Measurements from ENCODE around the gene C5orf34.
"Not testable (repeated sequence)": the region's sequence is repeated elsewhere in the genome, so short reads cannot be mapped to it uniquely, and the experiment has no call there.

C5orf34 gene

GRCh38 chr5:43551731-43552130 lies 36.8 kb upstream of the C5orf34 start:
- no peak overlapping the region for H2AFZ ChIP-seq (ENCODE audit: low read length)
- no peak overlapping the region for H3K4me2 ChIP-seq (ENCODE audit: low read depth, low read length)
- peaks cover 13% of the 10 kb centered on the region for H3K4me1 ChIP-seq (ENCODE audit: low read length)
- H3K79me2 ChIP-seq (ENCODE audit: low read length) = peaks cover 72% of the 10 kb centered on the region
- H3K9me2 ChIP-seq (replicated peaks; ENCODE audit: insufficient read depth, low read length) = no peaks in the 10 kb centered on the region
- H3K9me3 ChIP-seq (replicated peaks; ENCODE audit: insufficient read depth, low read length) = no peaks in the 10 kb centered on the region
- no peak overlapping the region for H3K27ac ChIP-seq (ENCODE audit: low read length)
- H3K9ac ChIP-seq (ENCODE audit: low read length) = no peak overlapping the region
- H4K20me1 ChIP-seq (ENCODE audit: insufficient read depth, low read length) = no peaks in the 10 kb centered on the region
- H3F3A ChIP-seq (ENCODE audit: insufficient read depth, low read length) = peaks cover 9% of the 10 kb centered on the region; the same call in 1 of the 2 replicates
- H3K4me3 ChIP-seq (ENCODE audit: low read length) = no peak overlapping the region
- H3K27me3 ChIP-seq (replicated peaks; ENCODE audit: insufficient read depth, low read length) = no peaks in the 10 kb centered on the region
- TF ChIP-seq EZH2 (optimal IDR thresholded peaks at IDR 0.05; ENCODE audit: low read depth, low read length) (no peak), CTCF (IDR thresholded peaks at IDR 0.05; ENCODE audit: low read length) (no peak), EZH2phosphoT487 (IDR thresholded peaks at IDR 0.05; ENCODE audit: low read length) (no peak)
- no peak for DNase-seq
- H3K36me3 ChIP-seq (replicated peaks; ENCODE audit: insufficient read depth, low read length) = no peaks in the 10 kb centered on the region; the same call in 1 of the 2 replicates

- not testable (repeated sequence) for H3K4me2 ChIP-seq (ENCODE audit: low read depth, low read length); H3K9me2 ChIP-seq (replicated peaks; ENCODE audit: insufficient read depth, low read length)
- H3K79me2 ChIP-seq (ENCODE audit: low read length) = peaks cover 53% of the 10 kb centered on the region
These were observed 34.3 kb upstream of the C5orf34 start for GRCh38 chr5:43549272-43549671.

GRCh38 chr5:43548358-43548757 lies 33.4 kb upstream of the C5orf34 start:
- no peaks in the 10 kb centered on the region for H3K9me3 ChIP-seq (replicated peaks; ENCODE audit: insufficient read depth, low read length)
- 0 out of 2 replicates have a peak, but pooled peaks cover 5% of the 10 kb centered on the region for H3K4me1 ChIP-seq (ENCODE audit: low read length)
- H3K79me2 ChIP-seq (ENCODE audit: low read length) = peaks cover 44% of the 10 kb centered on the region
- no peak overlapping the region for H3K9ac ChIP-seq (ENCODE audit: low read length)
- no peak overlapping the region for H2AFZ ChIP-seq (ENCODE audit: low read length)
- no peak for TF ChIP-seq EZH2phosphoT487 (IDR thresholded peaks at IDR 0.05; ENCODE audit: low read length)
- no peak for TF ChIP-seq CTCF (IDR thresholded peaks at IDR 0.05; ENCODE audit: low read length)
- no peak for TF ChIP-seq EZH2 (optimal IDR thresholded peaks at IDR 0.05; ENCODE audit: low read depth, low read length)
- H4K20me1 ChIP-seq (ENCODE audit: insufficient read depth, low read length) = no peaks in the 10 kb centered on the region
- H3K4me3 ChIP-seq (ENCODE audit: low read length) = no peak overlapping the region
- H3K27me3 ChIP-seq (replicated peaks; ENCODE audit: insufficient read depth, low read length) = no peaks in the 10 kb centered on the region
- no peak for DNase-seq
- H3K4me2 ChIP-seq (ENCODE audit: low read depth, low read length) = no peak overlapping the region
- no peaks in the 10 kb centered on the region; the same call in 1 of the 2 replicates for H3K36me3 ChIP-seq (replicated peaks; ENCODE audit: insufficient read depth, low read length)
- no peak overlapping the region for H3K27ac ChIP-seq (ENCODE audit: low read length)
- no peaks in the 10 kb centered on the region for H3K9me2 ChIP-seq (replicated peaks; ENCODE audit: insufficient read depth, low read length)
- H3F3A ChIP-seq (ENCODE audit: insufficient read depth, low read length) = no peaks in the 10 kb centered on the region

More at GRCh38 chr5:43549272-43549671, 34.3 kb upstream of the C5orf34 start:
- DNase-seq; H3K9me3 ChIP-seq (replicated peaks; ENCODE audit: insufficient read depth, low read length); H3K9ac ChIP-seq (ENCODE audit: low read length); H4K20me1 ChIP-seq (ENCODE audit: insufficient read depth, low read length); H2AFZ ChIP-seq (ENCODE audit: low read length); H3K27me3 ChIP-seq (replicated peaks; ENCODE audit: insufficient read depth, low read length); H3K36me3 ChIP-seq (replicated peaks; ENCODE audit: insufficient read depth, low read length); H3F3A ChIP-seq (ENCODE audit: insufficient read depth, low read length); H3K27ac ChIP-seq (ENCODE audit: low read length); H3K4me3 ChIP-seq (ENCODE audit: low read length); H3K4me1 ChIP-seq (ENCODE audit: low read length): not testable (repeated sequence)

DNA sequence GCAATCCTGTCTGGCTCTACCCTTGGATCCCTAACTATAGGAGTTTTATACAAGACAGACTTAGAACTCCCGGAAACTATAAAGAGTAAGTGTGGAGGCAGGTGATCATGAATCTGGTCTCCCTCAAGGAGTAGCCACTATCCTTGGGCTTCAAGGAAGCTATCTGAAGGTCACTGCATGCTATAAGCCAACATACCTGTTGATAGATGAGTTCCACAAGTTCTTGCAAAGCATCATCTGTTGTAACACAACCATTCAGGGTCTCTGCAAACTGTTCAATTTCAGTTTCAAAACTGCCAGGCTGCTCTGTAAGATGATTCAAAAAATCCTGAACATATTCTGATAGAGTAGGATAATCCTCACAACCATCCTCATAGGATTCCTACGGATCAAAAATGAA lies 32.6 kb upstream of the C5orf34 start:
- no peak for DNase-seq
- no peaks in the 10 kb centered on the region; the same call in 1 of the 2 replicates for H3K36me3 ChIP-seq (replicated peaks; ENCODE audit: insufficient read depth, low read length)
- H3K9me2 ChIP-seq (replicated peaks; ENCODE audit: insufficient read depth, low read length) = no peaks in the 10 kb centered on the region
- no peaks in the 10 kb centered on the region for H3K4me1 ChIP-seq (ENCODE audit: low read length)
- no peaks in the 10 kb centered on the region for H4K20me1 ChIP-seq (ENCODE audit: insufficient read depth, low read length)
- H3K79me2 ChIP-seq (ENCODE audit: low read length) = peaks cover 36% of the 10 kb centered on the region
- no peak overlapping the region for H3K4me2 ChIP-seq (ENCODE audit: low read depth, low read length)
- no peaks in the 10 kb centered on the region for H3K27me3 ChIP-seq (replicated peaks; ENCODE audit: insufficient read depth, low read length)
- H2AFZ ChIP-seq (ENCODE audit: low read length) = no peak overlapping the region
- H3K9ac ChIP-seq (ENCODE audit: low read length) = no peak overlapping the region
- no peak overlapping the region for H3K4me3 ChIP-seq (ENCODE audit: low read length)
- TF ChIP-seq EZH2 (optimal IDR thresholded peaks at IDR 0.05; ENCODE audit: low read depth, low read length) = no peak
- TF ChIP-seq EZH2phosphoT487 (IDR thresholded peaks at IDR 0.05; ENCODE audit: low read length) = no peak
- TF ChIP-seq CTCF (IDR thresholded peaks at IDR 0.05; ENCODE audit: low read length) = no peak
- H3F3A ChIP-seq (ENCODE audit: insufficient read depth, low read length) = no peaks in the 10 kb centered on the region
- no peaks in the 10 kb centered on the region for H3K9me3 ChIP-seq (replicated peaks; ENCODE audit: insufficient read depth, low read length)
- no peak overlapping the region for H3K27ac ChIP-seq (ENCODE audit: low read length)
